Measurements from ENCODE around the gene RTEL1.

The RTEL1 gene

DNA sequence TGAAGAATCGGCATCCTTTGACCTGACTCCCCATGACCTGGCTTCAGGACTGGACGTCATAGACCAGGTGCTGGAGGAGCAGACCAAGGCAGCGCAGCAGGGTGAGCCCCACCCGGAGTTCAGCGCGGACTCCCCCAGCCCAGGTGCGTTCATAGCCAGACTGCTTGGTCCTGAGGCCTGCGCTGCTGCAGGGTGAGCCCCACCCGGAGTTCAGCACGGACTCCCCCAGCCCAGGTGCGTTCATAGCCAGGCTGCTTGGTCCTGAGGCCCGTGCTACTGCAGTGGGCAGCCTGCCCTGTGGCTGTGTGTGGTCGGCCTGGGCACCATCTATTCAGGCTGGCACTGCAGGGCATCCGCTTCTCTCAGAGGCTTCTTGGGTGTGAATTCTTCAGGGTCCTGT, 15.8 kb downstream of the RTEL1 start:
- DNase-seq: no peak
- no CpG with 5 or more reads among the region's 14 CpGs for WGBS (ENCODE audit: extremely low coverage, insufficient coverage, low lambda C conversion rate)
- H3K9ac ChIP-seq (ENCODE audit: low read length): no peak overlapping the region
- no peak overlapping the region for H2BK5ac ChIP-seq (ENCODE audit: low read length)
- H3K36me3 ChIP-seq (ENCODE audit: control insufficient read depth, insufficient read depth, low read length): peaks cover 3% of the 10 kb centered on the region
- no peak overlapping the region for H3K4me2 ChIP-seq (ENCODE audit: low read length)
- no peak overlapping the region for H4K8ac ChIP-seq (ENCODE audit: low read depth, low read length)
- H2AK5ac ChIP-seq (ENCODE audit: low read length): no peak overlapping the region
- no peaks in the 10 kb centered on the region for H3K79me1 ChIP-seq (ENCODE audit: low read length)
- H4K5ac ChIP-seq (ENCODE audit: low read length): no peak overlapping the region
- H3K27ac ChIP-seq (ENCODE audit: low read depth, low read length): no peak overlapping the region
- H3K4me3 ChIP-seq (ENCODE audit: low read length): no peak overlapping the region
- H3K18ac ChIP-seq (ENCODE audit: low read length): no peak overlapping the region
- H3K56ac ChIP-seq (ENCODE audit: low read length): no peak overlapping the region
- no peak overlapping the region for H3K23ac ChIP-seq (ENCODE audit: low read length)
- H3K27me3 ChIP-seq (ENCODE audit: insufficient read depth, low read length, poor library complexity): no peaks in the 10 kb centered on the region
- no peak overlapping the region for H3K4ac ChIP-seq (ENCODE audit: low read depth, low read length)
- H2BK15ac ChIP-seq (replicated peaks; ENCODE audit: low read depth): no peak overlapping the region
- no peaks in the 10 kb centered on the region for H3K79me2 ChIP-seq (ENCODE audit: control insufficient read depth, insufficient read depth, low read length)
- H3K4me1 ChIP-seq (ENCODE audit: control insufficient read depth, low read depth, low read length): no peaks in the 10 kb centered on the region
- H2BK120ac ChIP-seq (ENCODE audit: low read depth, low read length): no peak overlapping the region

- no peaks in the 10 kb centered on the region for H3K27me3 ChIP-seq (ENCODE audit: insufficient read depth, low read length, poor library complexity)
- H4K8ac ChIP-seq (ENCODE audit: low read depth, low read length): no peak overlapping the region
- no peak overlapping the region for H3K4me2 ChIP-seq (ENCODE audit: low read length)
- peaks cover 3% of the 10 kb centered on the region for H3K36me3 ChIP-seq (ENCODE audit: control insufficient read depth, insufficient read depth, low read length)
- H4K5ac ChIP-seq (ENCODE audit: low read length): no peak overlapping the region
- H3K23ac ChIP-seq (ENCODE audit: low read length): no peak overlapping the region
- H2BK15ac ChIP-seq (replicated peaks; ENCODE audit: low read depth): no peak overlapping the region
- H2BK5ac ChIP-seq (ENCODE audit: low read length): no peak overlapping the region
- no peak overlapping the region for H2AK5ac ChIP-seq (ENCODE audit: low read length)
- H3K4ac ChIP-seq (ENCODE audit: low read depth, low read length): no peak overlapping the region
- no peak overlapping the region for H3K18ac ChIP-seq (ENCODE audit: low read length)
- H3K79me2 ChIP-seq (ENCODE audit: control insufficient read depth, insufficient read depth, low read length): no peaks in the 10 kb centered on the region
- WGBS (ENCODE audit: extremely low coverage, insufficient coverage, low lambda C conversion rate): no CpG with 5 or more reads among the region's 20 CpGs
- no peak overlapping the region for H3K9ac ChIP-seq (ENCODE audit: low read length)
- H2BK120ac ChIP-seq (ENCODE audit: low read depth, low read length): no peak overlapping the region
- no peak overlapping the region for H3K56ac ChIP-seq (ENCODE audit: low read length)
- no peaks in the 10 kb centered on the region for H3K4me1 ChIP-seq (ENCODE audit: control insufficient read depth, low read depth, low read length)
- no peak overlapping the region for H3K27ac ChIP-seq (ENCODE audit: low read depth, low read length)
- no peaks in the 10 kb centered on the region for H3K79me1 ChIP-seq (ENCODE audit: low read length)
- no peak overlapping the region for H3K4me3 ChIP-seq (ENCODE audit: low read length)
- DNase-seq: no peak
These were observed 17.7 kb downstream of the RTEL1 start for GRCh38 chr20:63675681-63676368.

DNA sequence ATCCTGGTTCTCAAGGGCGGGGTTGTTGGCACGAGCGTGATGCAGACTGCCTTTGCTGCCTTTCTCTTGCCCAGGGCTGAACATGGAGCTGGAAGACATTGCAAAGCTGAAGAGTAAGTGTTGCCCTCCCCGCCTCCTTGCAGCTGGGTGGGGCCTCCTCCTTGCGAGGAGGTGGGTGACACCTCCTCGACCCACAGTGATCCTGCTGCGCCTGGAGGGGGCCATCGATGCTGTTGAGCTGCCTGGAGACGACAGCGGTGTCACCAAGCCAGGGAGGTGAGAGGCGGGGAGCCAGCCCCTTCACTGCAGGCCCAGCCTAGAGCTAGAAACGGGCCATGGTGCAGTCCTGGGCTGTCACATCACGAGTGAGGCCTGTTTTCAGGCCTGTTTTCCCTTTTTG, 20.0 kb downstream of the RTEL1 start:
- Histone ChIP-seq H2BK15ac (replicated peaks; ENCODE audit: low read depth) (no peak overlapping the region), H3K4me2 (ENCODE audit: low read length) (no peak overlapping the region), H3K56ac (ENCODE audit: low read length) (no peak overlapping the region), H3K4ac (ENCODE audit: low read depth, low read length) (no peak overlapping the region), H4K8ac (ENCODE audit: low read depth, low read length) (no peak overlapping the region), H3K79me1 (ENCODE audit: low read length) (no peaks in the 10 kb centered on the region), H3K36me3 (ENCODE audit: control insufficient read depth, insufficient read depth, low read length) (peaks cover 1% of the 10 kb centered on the region), H3K79me2 (ENCODE audit: control insufficient read depth, insufficient read depth, low read length) (no peaks in the 10 kb centered on the region), H3K27me3 (ENCODE audit: insufficient read depth, low read length, poor library complexity) (no peaks in the 10 kb centered on the region), H2BK5ac (ENCODE audit: low read length) (no peak overlapping the region), H4K5ac (ENCODE audit: low read length) (no peak overlapping the region), H3K9ac (ENCODE audit: low read length) (no peak overlapping the region), H3K23ac (ENCODE audit: low read length) (no peak overlapping the region), H3K4me3 (ENCODE audit: low read length) (no peak overlapping the region), H2AK5ac (ENCODE audit: low read length) (no peak overlapping the region), H3K4me1 (ENCODE audit: control insufficient read depth, low read depth, low read length) (no peaks in the 10 kb centered on the region), H2BK120ac (ENCODE audit: low read depth, low read length) (no peak overlapping the region), H3K18ac (ENCODE audit: low read length) (no peak overlapping the region), H3K27ac (ENCODE audit: low read depth, low read length) (no peak overlapping the region)
- no CpG with 5 or more reads among the region's 13 CpGs for WGBS (ENCODE audit: extremely low coverage, insufficient coverage, low lambda C conversion rate)
- no peak for DNase-seq

DNA sequence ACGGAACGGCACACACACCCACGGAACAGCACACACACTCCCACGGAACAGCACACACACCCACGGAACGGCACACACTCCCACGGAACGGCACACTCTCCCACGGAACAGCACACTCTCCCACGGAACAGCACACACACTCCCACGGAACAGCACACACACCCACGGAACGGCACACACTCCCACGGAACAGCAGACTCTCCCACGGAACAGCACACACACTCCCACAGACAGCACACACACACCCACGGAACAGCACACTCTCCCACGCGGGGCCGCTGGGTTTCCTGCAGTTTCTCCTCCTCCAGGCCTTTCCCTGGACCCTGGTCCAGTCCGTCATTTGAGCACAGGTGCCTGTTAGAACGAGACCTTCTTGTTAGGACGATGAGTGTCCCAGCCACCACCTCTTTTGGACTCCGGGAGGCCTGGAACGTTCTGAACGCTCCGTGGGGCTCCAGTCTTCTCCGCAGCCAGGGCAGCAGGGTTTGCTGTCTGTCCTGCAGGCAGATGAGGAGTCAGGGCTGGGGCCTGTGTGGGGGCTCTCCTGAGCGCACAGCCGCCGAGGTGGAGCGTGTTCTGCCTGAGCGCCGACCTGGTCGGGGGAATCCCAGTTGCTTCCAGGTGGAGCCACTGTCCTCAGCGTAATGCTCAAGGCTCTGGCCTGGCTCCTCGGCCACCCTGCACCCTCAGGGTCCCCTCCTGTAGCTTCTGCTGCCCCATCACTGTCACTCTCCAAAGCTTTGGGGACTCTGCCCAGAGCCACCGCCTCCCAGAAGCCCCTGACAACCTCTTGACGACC, 20.8 kb downstream of the RTEL1 start:
- Histone ChIP-seq H3K27ac (ENCODE audit: low read depth, low read length) (no peak overlapping the region), H4K8ac (ENCODE audit: low read depth, low read length) (no peak overlapping the region), H2AK5ac (ENCODE audit: low read length) (no peak overlapping the region), H3K4me2 (ENCODE audit: low read length) (no peak overlapping the region), H2BK15ac (replicated peaks; ENCODE audit: low read depth) (no peak overlapping the region), H3K9ac (ENCODE audit: low read length) (no peak overlapping the region), H3K4ac (ENCODE audit: low read depth, low read length) (no peak overlapping the region), H4K5ac (ENCODE audit: low read length) (no peak overlapping the region), H2BK5ac (ENCODE audit: low read length) (no peak overlapping the region), H3K79me1 (ENCODE audit: low read length) (no peaks in the 10 kb centered on the region), H3K4me3 (ENCODE audit: low read length) (no peak overlapping the region), H3K23ac (ENCODE audit: low read length) (no peak overlapping the region), H3K4me1 (ENCODE audit: control insufficient read depth, low read depth, low read length) (no peaks in the 10 kb centered on the region), H3K18ac (ENCODE audit: low read length) (no peak overlapping the region), H3K36me3 (ENCODE audit: control insufficient read depth, insufficient read depth, low read length) (peaks cover 1% of the 10 kb centered on the region), H3K79me2 (ENCODE audit: control insufficient read depth, insufficient read depth, low read length) (no peaks in the 10 kb centered on the region), H2BK120ac (ENCODE audit: low read depth, low read length) (no peak overlapping the region), H3K56ac (ENCODE audit: low read length) (no peak overlapping the region), H3K27me3 (ENCODE audit: insufficient read depth, low read length, poor library complexity) (no peaks in the 10 kb centered on the region)
- DNase-seq: no peak
- no CpG with 5 or more reads among the region's 38 CpGs for WGBS (ENCODE audit: extremely low coverage, insufficient coverage, low lambda C conversion rate)

DNA sequence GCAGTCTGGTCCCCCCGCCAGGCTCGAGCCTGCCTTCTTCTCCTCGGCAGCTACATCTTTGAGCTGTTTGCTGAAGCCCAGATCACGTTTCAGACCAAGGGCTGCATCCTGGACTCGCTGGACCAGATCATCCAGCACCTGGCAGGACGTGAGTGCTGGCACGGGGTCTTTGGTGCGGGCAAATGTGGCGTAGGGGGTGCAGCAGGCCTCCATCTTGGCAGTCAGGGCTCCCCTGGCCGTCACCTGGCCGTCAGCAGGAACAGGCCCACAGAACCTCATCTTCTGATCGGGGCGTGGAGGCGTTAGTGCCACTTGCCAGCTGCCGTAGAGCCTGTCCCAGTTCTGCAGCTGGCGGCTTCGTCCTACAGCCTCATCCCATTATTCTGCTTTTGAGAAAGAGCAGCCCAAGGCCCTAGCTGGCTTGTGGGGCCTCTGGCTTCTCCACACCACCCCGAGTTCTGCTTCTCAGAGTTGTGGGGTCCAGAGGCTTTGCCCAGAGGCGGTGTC, 21.7 kb downstream of the RTEL1 start:
- H2BK120ac ChIP-seq (ENCODE audit: low read depth, low read length): no peak overlapping the region
- H2AK5ac ChIP-seq (ENCODE audit: low read length): no peak overlapping the region
- H3K9ac ChIP-seq (ENCODE audit: low read length): no peak overlapping the region
- DNase-seq: no peak
- H3K56ac ChIP-seq (ENCODE audit: low read length): no peak overlapping the region
- no peak overlapping the region for H4K5ac ChIP-seq (ENCODE audit: low read length)
- H3K79me2 ChIP-seq (ENCODE audit: control insufficient read depth, insufficient read depth, low read length): no peaks in the 10 kb centered on the region
- no peak overlapping the region for H2BK15ac ChIP-seq (replicated peaks; ENCODE audit: low read depth)
- no peak overlapping the region for H3K27ac ChIP-seq (ENCODE audit: low read depth, low read length)
- no peaks in the 10 kb centered on the region for H3K27me3 ChIP-seq (ENCODE audit: insufficient read depth, low read length, poor library complexity)
- no peak overlapping the region for H3K4ac ChIP-seq (ENCODE audit: low read depth, low read length)
- H4K8ac ChIP-seq (ENCODE audit: low read depth, low read length): no peak overlapping the region
- H3K36me3 ChIP-seq (ENCODE audit: control insufficient read depth, insufficient read depth, low read length): peaks cover 1% of the 10 kb centered on the region
- H3K4me2 ChIP-seq (ENCODE audit: low read length): no peak overlapping the region
- H3K79me1 ChIP-seq (ENCODE audit: low read length): no peaks in the 10 kb centered on the region
- no peak overlapping the region for H3K23ac ChIP-seq (ENCODE audit: low read length)
- H2BK5ac ChIP-seq (ENCODE audit: low read length): no peak overlapping the region
- H3K4me1 ChIP-seq (ENCODE audit: control insufficient read depth, low read depth, low read length): no peaks in the 10 kb centered on the region
- no peak overlapping the region for H3K4me3 ChIP-seq (ENCODE audit: low read length)
- WGBS (ENCODE audit: extremely low coverage, insufficient coverage, low lambda C conversion rate): no CpG with 5 or more reads among the region's 19 CpGs
- no peak overlapping the region for H3K18ac ChIP-seq (ENCODE audit: low read length)

All from mesendoderm (in vitro differentiated cells).